ENCODE measurements around the gene SLC6A11.

- TF ChIP-seq ATF3 (CRISPR knock-in tag; conservative IDR thresholded peaks at IDR 0.05) = no peak
- no peak for TF ChIP-seq CTCF (IDR thresholded peaks at IDR 0.05)
- TF ChIP-seq TP53 (CRISPR knock-in tag; IDR thresholded peaks at IDR 0.05) = no peak
- TF ChIP-seq CREM (CRISPR knock-in tag; IDR thresholded peaks at IDR 0.05) = no peak
- no peak for TF ChIP-seq NR2C2 (CRISPR knock-in tag; IDR thresholded peaks at IDR 0.05)
- no peak for TF ChIP-seq PREB (CRISPR knock-in tag; IDR thresholded peaks at IDR 0.05; ENCODE audit: borderline replicate concordance)
- TF ChIP-seq IRF2 (CRISPR knock-in tag; IDR thresholded peaks at IDR 0.05; ENCODE audit: borderline replicate concordance, low read depth) = no peak
Observed at GRCh38 chr3:10962481-10963036, 146.5 kb downstream of the SLC6A11 start.

Data from WTC11 (cell line).